Measurements from ENCODE around the gene LRRC73.

- no peak for TF ChIP-seq CTCF (IDR thresholded peaks at IDR 0.05 in 4 of 5, conservative IDR thresholded peaks at IDR 0.05 in 1 of 5)
- TF ChIP-seq POLR2A (IDR thresholded peaks at IDR 0.05), result no peak
Measured at GRCh38 chr6:43508481-43509141, 1.5 kb downstream of the LRRC73 start.

Measured in gastrocnemius medialis (tissue), 4 donors.